Smooth muscle cell (in vitro differentiated cells): ENCODE data around the gene CYP4F12. TPM values are rescaled to one million over a fixed set of nuclear protein-coding genes. Genes with fewer than 3 reads are reported as not detected.

Source experiments
- DNase-seq: peaks from one replicate; lab custom pipeline; 2025; ENCODE audit not compliant: unreplicated experiment; lab: John Stamatoyannopoulos, UW
- H2AFZ ChIP-seq: fragments of 200-600 bp; sonication (generic); 2 replicates; pipeline ENCODE4 v1.6.0; 2016; ENCODE audit warnings: antibody characterized with exemption, low read depth, mild to moderate bottlenecking
- H3F3A ChIP-seq: fragments of 200-600 bp; sonication (generic); 2 replicates; pipeline ENCODE4 v1.6.0; 2017; ENCODE audit warnings: antibody characterized with exemption, low read depth
- H3K27ac ChIP-seq: fragments of 200-600 bp; sonication (generic); 2 replicates; pipeline ENCODE4 v1.5.1; 2016; ENCODE audit warnings: low read depth, mild to moderate bottlenecking
- H3K27me3 ChIP-seq: fragments of 200-600 bp; sonication (generic); 2 replicates; pipeline ENCODE4 v1.6.1; 2016; ENCODE audit warnings: low read depth, mild to moderate bottlenecking
- H3K36me3 ChIP-seq: fragments of 200-600 bp; sonication (generic); 2 replicates; pipeline ENCODE4 v1.5.1; 2016; ENCODE audit warnings: low read depth
- H3K4me1 ChIP-seq: fragments of 200-600 bp; sonication (generic); 2 replicates; pipeline ENCODE4 v1.5.1; 2016; ENCODE audit warnings: low read depth
- H3K4me2 ChIP-seq: fragments of 200-600 bp; sonication (generic); 2 replicates; pipeline ENCODE4 v1.6.0; 2016; ENCODE audit warnings: mild to moderate bottlenecking
- H3K4me3 ChIP-seq: fragments of 200-600 bp; sonication (generic); 2 replicates; pipeline ENCODE4 v1.5.1; 2016; ENCODE audit warnings: mild to moderate bottlenecking
- H3K79me2 ChIP-seq: fragments of 200-600 bp; sonication (generic); 2 replicates; pipeline ENCODE4 v1.6.0; 2016; ENCODE audit warnings: low read depth, mild to moderate bottlenecking
- H3K9ac ChIP-seq: fragments of 200-600 bp; sonication (generic); 2 replicates; pipeline ENCODE4 v1.6.0; 2016; ENCODE audit warnings: low read depth
- H3K9me3 ChIP-seq: fragments of 200-600 bp; sonication (generic); replicated peaks from 2 replicates; pipeline ENCODE4 v1.5.1; 2016; ENCODE audit warnings: low read depth
- H4K20me1 ChIP-seq: fragments of 200-600 bp; sonication (generic); 2 replicates; pipeline ENCODE4 v1.6.0; 2016; ENCODE audit warnings: low read depth
- WGBS: methylation state at CpG from one replicate; pipeline ENCODE4 v1.1.7; 2016; ENCODE audit warnings: low lambda C conversion rate; 5-methylcytosine and 5-hydroxymethylcytosine counted together
- polyA plus RNA-seq: library from polyadenylated mRNA; unstranded; fragments of >200 nt; fragmentation: Nextera tagmentation; extraction: Ambion mirVana; gene quantifications from 2 replicates; pipeline ENCODE4 v1.2.1, GENCODE V29; 2016
- total RNA-seq: library from RNA; depleted of rRNA; stranded (reverse); fragments of >200 nt; gene quantifications from 2 replicates; pipeline ENCODE4 v1.2.3, GENCODE V29; 2014
- TF ChIP-seq, protein P1 (sequence below): fragments of 200-600 bp; sonication (generic); IDR thresholded peaks from 2 replicates; pipeline ENCODE4 v1.5.1; 2017; ENCODE audit warnings: borderline replicate concordance, mild to moderate bottlenecking, antibody characterized with exemption; ENCODE audit not compliant: insufficient read depth, poor library complexity, severe bottlenecking

Gene CYP4F12
- total and polyA plus RNA-seq, 2 experiments from 2014 or later: not detected

DNA sequence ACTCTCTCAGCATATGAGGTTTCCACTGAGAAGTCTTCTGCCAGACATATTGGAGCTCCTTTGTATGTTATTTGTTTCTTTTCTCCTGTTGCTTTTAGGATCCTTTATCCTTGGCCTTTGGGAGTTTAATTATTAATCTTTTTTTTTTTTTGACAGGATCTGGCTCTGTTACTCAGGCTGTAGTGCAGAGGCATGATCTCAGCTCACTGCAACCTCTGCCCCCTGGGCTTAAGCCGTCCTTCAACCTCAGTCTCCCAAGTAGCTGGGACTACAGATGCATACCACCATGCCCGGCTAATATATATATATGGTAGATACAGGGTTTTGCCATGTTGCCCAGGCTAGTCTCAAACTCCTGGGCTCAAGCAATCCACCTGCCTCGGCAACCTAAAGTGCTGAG, 38.8 kb upstream of the CYP4F12 start:
- Histone ChIP-seq H3K36me3 (no peaks in the 10 kb centered on the region), H3K4me3 (no peak overlapping the region), H3K27ac (no peak overlapping the region), H3K9ac (no peak overlapping the region), H3K9me3 (peaks cover 11% of the 10 kb centered on the region), H3K4me2 (no peak overlapping the region), H3F3A (no peaks in the 10 kb centered on the region), H4K20me1 (no peaks in the 10 kb centered on the region), H3K27me3 (no peaks in the 10 kb centered on the region), H2AFZ (no peak overlapping the region), H3K4me1 (no peaks in the 10 kb centered on the region), H3K79me2 (no peaks in the 10 kb centered on the region)
- 65% methylated on average over 3 of the region's 3 CpGs for WGBS
- DNase-seq: no peak
- TF ChIP-seq, protein P1, sequence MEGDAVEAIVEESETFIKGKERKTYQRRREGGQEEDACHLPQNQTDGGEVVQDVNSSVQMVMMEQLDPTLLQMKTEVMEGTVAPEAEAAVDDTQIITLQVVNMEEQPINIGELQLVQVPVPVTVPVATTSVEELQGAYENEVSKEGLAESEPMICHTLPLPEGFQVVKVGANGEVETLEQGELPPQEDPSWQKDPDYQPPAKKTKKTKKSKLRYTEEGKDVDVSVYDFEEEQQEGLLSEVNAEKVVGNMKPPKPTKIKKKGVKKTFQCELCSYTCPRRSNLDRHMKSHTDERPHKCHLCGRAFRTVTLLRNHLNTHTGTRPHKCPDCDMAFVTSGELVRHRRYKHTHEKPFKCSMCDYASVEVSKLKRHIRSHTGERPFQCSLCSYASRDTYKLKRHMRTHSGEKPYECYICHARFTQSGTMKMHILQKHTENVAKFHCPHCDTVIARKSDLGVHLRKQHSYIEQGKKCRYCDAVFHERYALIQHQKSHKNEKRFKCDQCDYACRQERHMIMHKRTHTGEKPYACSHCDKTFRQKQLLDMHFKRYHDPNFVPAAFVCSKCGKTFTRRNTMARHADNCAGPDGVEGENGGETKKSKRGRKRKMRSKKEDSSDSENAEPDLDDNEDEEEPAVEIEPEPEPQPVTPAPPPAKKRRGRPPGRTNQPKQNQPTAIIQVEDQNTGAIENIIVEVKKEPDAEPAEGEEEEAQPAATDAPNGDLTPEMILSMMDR: no peak

DNA sequence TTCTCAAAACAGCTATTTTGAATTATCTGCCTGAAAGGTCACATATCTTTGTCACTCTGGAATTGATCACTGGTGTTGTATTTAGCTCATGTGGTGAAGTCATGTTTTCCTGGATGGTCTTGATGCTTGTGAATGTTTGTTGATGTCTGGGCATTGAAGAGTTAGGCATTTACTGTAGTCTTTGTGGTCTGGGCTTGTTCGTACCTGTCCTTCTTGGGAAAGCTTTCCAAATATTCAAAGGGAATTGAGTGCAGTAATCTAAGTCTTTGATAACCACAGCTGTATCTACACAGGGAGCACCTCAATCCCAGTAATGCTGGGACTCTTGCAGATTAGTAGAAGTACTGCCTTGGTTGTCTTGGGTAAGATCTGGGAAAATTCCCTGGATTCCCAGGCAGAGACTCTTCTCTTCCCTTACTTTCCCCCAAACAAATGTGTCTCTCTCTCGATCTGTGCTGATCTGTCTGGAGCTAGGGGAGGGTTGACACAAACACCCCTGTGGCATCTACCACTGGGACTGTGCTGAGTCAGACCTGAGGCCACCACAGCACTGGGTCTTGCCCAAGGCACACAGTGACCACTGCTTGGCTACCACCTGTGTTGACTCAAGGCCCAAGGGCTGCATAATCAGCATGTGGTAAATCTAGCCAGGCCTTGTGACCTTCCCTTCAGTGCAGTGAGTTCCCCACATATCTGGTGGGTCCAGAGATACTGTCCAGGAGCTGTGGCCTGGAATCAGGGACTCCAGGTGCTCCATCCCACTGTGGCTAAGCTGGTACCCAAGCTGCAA, 37.7 kb upstream of the CYP4F12 start:
- no peaks in the 10 kb centered on the region for H3K4me1 ChIP-seq
- H3K36me3 ChIP-seq: no peaks in the 10 kb centered on the region
- 57% methylated on average over 2 of the region's 2 CpGs for WGBS
- H3K4me3 ChIP-seq: no peak overlapping the region
- no peak overlapping the region for H3K9ac ChIP-seq
- H3K27ac ChIP-seq: no peak overlapping the region
- no peak overlapping the region for H3K4me2 ChIP-seq
- no peaks in the 10 kb centered on the region for H3K27me3 ChIP-seq
- H3K79me2 ChIP-seq: no peaks in the 10 kb centered on the region
- H4K20me1 ChIP-seq: no peaks in the 10 kb centered on the region
- DNase-seq: no peak
- TF ChIP-seq, protein P1: no peak
- H2AFZ ChIP-seq: no peak overlapping the region
- H3F3A ChIP-seq: no peaks in the 10 kb centered on the region
- peaks cover 6% of the 10 kb centered on the region for H3K9me3 ChIP-seq

DNA sequence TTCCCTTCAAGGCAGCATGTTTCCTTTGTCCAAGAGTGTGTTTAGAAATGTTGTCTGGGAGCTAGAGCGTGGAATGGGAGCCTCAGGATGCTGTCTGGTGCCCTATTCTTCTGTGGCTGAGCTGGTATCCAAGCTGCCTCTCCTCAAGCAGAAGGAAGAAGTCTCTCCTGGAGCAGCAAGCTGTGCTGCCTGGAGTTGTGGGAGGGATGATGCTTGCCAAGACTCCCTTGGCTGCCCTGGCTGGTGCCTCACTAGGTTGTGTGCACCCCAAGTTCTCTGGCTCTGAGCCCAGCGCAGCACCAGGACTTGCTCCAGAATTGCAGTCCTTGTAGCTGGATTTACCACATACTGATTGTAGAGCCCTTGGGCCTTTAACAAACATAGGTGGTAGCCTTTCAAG, 36.9 kb upstream of the CYP4F12 start:
- no peak for DNase-seq
- Histone ChIP-seq H3K9ac (no peak overlapping the region), H3K36me3 (no peaks in the 10 kb centered on the region), H4K20me1 (no peaks in the 10 kb centered on the region), H3K4me3 (no peak overlapping the region), H3K79me2 (no peaks in the 10 kb centered on the region), H3K4me2 (no peak overlapping the region), H3K9me3 (peaks cover 6% of the 10 kb centered on the region), H3F3A (no peaks in the 10 kb centered on the region), H3K4me1 (no peaks in the 10 kb centered on the region), H2AFZ (no peak overlapping the region), H3K27ac (no peak overlapping the region), H3K27me3 (no peaks in the 10 kb centered on the region)
- WGBS: 84% methylated on average over 2 of the region's 2 CpGs
- TF ChIP-seq, protein P1: no peak

DNA sequence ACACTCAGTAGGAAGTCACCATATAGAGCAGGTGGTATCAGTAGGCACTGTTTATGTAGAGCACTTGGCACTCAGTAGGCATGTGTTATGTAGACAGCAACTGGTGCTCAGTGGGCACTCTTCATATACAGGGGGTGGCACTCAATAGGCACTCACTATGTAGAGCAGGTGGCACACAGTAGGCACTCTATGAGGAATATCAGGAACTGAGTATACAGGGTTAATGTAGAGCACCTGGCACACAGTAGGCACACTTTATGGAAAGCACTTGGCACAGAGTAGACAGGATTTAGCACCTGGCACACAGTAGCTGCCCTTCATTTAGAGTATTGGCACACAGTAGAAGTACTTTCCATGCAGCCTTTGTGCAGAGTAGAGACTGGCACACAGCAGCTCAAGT, 33.3 kb upstream of the CYP4F12 start:
- Histone ChIP-seq H3K4me1 (no peaks in the 10 kb centered on the region), H3K27ac (no peak overlapping the region), H3F3A (no peaks in the 10 kb centered on the region), H3K27me3 (no peaks in the 10 kb centered on the region), H3K4me2 (no peak overlapping the region), H3K79me2 (no peaks in the 10 kb centered on the region), H3K9me3 (no peaks in the 10 kb centered on the region), H3K4me3 (no peak overlapping the region), H3K36me3 (no peaks in the 10 kb centered on the region), H3K9ac (no peak overlapping the region), H2AFZ (no peak overlapping the region), H4K20me1 (no peaks in the 10 kb centered on the region)
- TF ChIP-seq, protein P1: no peak
- no peak for DNase-seq
